ENCODE data around the gene MYL7.

DNA sequence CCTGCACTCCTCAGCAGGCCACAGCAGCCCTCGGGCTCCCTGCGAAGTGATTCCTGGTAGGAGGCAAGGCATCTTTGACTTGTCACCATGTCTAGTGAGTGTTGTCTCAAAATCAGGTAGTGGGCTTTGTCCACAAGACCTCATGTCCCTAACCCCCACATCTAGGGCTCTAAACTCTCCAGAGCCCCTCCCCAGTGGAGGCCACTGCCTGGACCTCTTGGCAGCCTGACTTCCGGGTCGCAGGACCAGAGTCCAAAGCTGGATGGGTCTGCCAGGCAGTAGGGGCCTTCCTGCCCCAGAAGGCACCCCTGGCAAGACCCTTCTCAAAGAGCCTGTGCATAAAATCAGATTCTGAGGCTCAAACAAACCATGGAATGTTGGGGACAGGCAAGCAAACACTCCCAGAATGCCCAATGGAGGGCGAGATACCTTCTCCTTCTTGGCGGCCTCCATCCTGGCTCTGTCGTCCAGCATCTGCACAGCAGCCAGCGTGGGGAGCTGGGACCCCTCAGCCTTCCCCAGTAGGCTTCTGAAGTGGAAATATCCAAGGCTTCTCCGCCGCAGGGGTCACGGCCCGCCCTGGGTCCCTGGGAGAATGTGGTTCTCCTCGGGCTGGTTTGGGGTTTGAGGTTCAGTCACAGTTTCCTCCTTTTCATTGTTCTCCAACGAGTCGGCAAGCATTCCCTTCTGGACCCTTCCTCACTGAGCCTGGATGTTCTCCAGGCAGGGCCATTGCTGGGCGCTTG lies 47.5 kb upstream of the MYL7 start:
- TF ChIP-seq EZH2 (IDR thresholded peaks at IDR 0.05), result no peak
- no peak for TF ChIP-seq POLR2AphosphoS5 (IDR thresholded peaks at IDR 0.05; ENCODE audit: borderline replicate concordance, low read depth, low read length)
- TF ChIP-seq FOXP2 (optimal IDR thresholded peaks at IDR 0.05; ENCODE audit: control extremely low read depth, extremely low read length, insufficient read depth), result no peak
